GM18499 (cell line): ENCODE measurements around the gene ATXN10.

ENCODE experiments used
- ATAC-seq: cut with Tn5 transposase; IDR thresholded peaks from one replicate; pipeline ENCODE4 v1.9.1; 2021; ENCODE audit warnings: moderate number of reproducible peaks; ENCODE audit not compliant: insufficient read depth, unreplicated experiment

ATXN10 gene

DNA sequence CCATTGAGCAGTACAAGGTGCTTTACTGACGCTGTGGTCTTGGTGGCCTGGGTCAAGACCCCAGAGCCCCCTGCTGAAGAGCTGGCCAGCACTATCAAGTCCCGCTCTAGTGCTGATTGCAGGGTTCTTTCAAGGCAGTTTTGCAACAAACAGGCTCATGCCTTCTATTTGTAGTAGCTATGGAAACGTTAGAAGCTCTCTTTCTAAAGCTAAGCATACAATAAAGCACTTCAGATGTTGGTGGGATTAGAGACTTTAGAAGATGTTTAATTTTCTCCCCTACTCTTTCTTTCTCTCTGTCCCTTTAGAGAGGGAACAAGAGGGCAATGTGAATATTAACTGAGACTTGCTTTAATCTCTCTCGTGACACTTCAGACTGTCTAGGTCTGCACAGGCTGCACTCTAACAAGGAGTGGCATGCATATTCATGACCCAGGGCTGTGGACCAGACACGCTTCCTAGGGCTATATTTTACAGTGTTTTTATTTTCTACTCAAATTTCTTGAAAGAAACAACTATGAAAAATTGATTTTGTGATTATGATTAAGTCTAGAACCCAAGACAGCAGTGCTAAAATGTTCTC lies 166.8 kb downstream of the ATXN10 start:
- no peak for ATAC-seq

DNA sequence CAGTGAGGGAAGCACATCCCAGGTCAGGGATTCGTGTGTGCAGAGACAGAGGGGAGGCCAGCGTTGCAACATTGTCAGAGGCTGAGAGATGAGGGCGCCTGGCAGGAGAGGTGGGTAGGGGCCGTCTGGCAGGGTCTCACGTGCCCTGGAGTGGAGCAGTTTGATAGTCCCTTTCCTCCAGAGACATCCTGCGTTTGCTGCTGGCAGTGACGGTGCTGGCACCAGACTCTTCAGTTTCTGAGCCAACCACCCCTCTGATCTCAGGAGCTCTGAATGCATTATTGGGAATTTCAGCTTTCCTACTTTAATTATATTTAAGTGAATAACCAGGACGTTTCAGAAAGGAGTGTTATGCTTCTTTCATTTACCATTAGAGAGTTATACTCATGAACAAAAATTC lies 168.8 kb downstream of the ATXN10 start:
- no peak for ATAC-seq

- no peak for ATAC-seq
Observed at GRCh38 chr22:45842291-45842991, 170.8 kb downstream of the ATXN10 start.

GRCh38 chr22:45843031-45843430 lies 171.4 kb downstream of the ATXN10 start:
- no peak for ATAC-seq

DNA sequence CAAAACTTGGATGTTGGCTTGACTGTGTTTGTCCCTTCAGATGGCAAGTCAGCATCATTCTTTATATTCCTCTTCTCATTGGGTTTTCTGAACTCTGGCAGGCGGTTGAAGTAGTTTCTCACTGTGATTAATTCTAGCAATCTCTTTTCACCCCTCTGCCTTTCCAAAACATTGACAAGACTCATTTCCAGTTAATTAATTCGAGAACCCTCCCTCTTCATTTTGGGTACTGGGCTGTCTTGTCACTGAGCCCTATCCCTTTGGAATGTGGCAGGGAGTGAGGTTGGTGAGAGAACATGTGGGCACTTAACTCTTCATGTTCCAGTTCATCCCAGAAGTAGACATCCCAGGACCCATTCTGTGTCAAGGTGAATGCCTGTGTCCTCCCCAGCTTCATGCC lies 172.4 kb downstream of the ATXN10 start:
- ATAC-seq = no peak

DNA sequence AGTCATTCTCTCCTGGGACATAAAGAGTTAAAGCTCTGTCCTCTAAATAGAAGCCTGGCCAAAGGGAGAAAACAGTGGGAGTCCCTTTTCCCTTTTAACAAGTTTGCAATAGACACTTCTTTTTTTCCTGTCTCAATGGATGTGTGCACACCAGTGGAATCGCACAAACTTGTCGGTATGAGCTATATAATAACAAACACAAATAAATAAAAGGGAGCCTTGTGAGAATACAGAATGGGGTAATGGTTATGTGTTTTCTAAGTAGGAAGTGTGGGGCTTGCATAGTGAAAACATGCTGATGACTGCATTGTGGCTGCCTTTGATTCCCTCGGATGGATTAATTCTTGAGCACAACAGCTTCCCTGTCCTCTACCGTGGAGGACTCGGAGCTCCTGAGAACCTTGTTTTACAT lies 173.4 kb downstream of the ATXN10 start:
- no peak for ATAC-seq

DNA sequence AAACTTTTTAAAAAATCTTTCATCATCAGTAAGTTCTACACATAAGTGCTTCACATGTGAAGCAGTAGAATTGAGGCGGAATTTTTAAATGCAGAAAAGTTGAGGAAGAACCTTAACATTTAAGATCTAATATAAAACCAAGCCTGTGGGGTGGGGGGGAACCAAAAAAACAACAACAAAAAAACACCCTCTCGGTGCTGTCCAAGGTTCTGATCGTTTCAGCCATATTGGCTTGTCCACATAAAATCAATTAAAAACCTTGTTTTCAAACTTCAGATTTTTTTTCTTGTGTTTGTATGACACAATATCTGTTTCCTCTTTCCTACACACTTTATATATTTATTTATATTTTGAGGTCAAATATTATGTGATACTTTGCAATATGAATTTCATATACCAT lies 175.3 kb downstream of the ATXN10 start:
- ATAC-seq = no peak

GRCh38 chr22:45848904-45849303 lies 177.3 kb downstream of the ATXN10 start:
- no peak for ATAC-seq

- no peak for ATAC-seq
Observed at GRCh38 chr22:45852826-45853225, 181.2 kb downstream of the ATXN10 start.

- no peak for ATAC-seq
Observed at GRCh38 chr22:45855961-45856360, 184.3 kb downstream of the ATXN10 start.

DNA sequence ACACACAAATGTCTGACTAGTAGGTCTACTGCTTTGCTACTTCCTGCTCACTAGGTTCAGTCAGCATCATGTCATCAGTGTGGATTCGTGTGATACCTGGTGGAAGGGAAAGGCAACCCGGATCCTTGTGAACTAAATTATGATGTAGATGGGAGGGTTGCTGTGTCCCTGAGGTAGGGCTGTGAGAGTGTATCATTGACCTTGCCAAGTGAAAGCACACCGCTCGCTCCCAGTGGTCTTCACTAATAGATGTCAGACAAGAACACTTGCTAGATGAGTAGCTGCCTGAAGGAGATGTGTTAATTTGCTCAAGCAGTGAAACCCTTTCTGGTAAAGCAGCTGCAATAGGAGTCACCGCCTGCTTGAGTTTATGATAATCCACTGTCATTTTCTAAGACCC lies 185.9 kb downstream of the ATXN10 start:
- ATAC-seq = no peak

GRCh38 chr22:45859231-45860161 lies 187.9 kb downstream of the ATXN10 start:
- ATAC-seq = no peak

GRCh38 chr22:45860201-45860600 lies 188.6 kb downstream of the ATXN10 start:
- ATAC-seq = no peak

- no peak for ATAC-seq
Observed at GRCh38 chr22:45861259-45861658, 189.6 kb downstream of the ATXN10 start.

- ATAC-seq = no peak
Observed at GRCh38 chr22:45863981-45864751, 192.5 kb downstream of the ATXN10 start.

GRCh38 chr22:45864959-45865476 lies 193.4 kb downstream of the ATXN10 start:
- ATAC-seq = no peak

DNA sequence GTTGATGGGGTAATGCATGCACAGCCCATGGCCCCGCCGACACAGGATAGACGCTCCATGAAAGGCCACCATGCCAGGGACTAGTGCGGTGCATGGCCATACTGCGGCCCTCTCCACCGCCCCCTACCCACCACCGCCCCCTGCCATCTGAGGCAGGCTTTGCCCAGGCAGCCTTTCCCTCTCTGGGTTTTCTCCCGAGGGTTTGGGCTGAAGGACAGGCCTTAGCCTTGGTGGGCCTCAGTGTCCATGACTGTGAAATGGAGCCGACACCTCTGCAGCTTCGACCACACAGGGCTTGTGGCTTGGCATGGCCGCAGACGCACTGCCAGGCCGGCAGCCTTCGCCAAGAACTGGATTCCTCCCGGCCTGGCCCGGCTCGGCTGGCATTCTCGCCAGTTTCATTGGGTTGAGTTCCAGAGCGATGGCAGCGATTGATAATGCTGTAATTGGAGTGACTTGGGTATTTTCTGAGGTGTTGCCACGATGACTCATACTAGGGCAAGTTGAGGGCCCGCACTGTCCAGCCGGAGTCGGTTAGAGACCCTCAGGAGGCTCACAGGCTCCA lies 194.0 kb downstream of the ATXN10 start:
- ATAC-seq = no peak

GRCh38 chr22:45866126-45866645 lies 194.6 kb downstream of the ATXN10 start:
- no peak for ATAC-seq

GRCh38 chr22:45866646-45867117 lies 195.0 kb downstream of the ATXN10 start:
- no peak for ATAC-seq
